Right lobe of liver (tissue), 6 donors: Measurements from ENCODE around the gene TBC1D1. TPM values are rescaled to one million over a fixed set of nuclear protein-coding genes. Genes with fewer than 3 reads are reported as not detected.

ENCODE experiments used
- ATAC-seq, 4 donors: fragments of 200-7000 bp; cut with Tn5 transposase; one replicate each; pipeline ENCODE4 v1.9.1; 2020; ENCODE audit warnings: mild to moderate bottlenecking in 4 of 4, moderate library complexity in 4 of 4
- DNase-seq, 3 donors: peaks; one replicate each; pipeline ENCODE4 v3.0.0-alpha.2; 2020
- H3K27ac ChIP-seq, 3 donors: fragments of 200-600 bp; one replicate each; pipeline ENCODE4 v1.8.0; 2022
- H3K27me3 ChIP-seq, 2 donors: fragments of 200-600 bp; one replicate each; pipeline ENCODE4 v1.8.0; 2022
- H3K36me3 ChIP-seq, 4 donors: fragments of 200-600 bp; sonication (generic) in 1 of 4; one replicate each; pipeline versions ENCODE4 v1.5.1 to v1.8.0; 2017 to 2022; ENCODE audit warnings: control low read depth in 1 of 4
- H3K4me1 ChIP-seq, 4 donors: fragments of 200-600 bp; sonication (generic) in 1 of 4; one replicate each; pipeline versions ENCODE4 v1.5.1 to v1.8.0; 2017 to 2022; ENCODE audit warnings: control low read depth in 1 of 4
- H3K4me3 ChIP-seq, 3 donors: fragments of 200-600 bp; one replicate each; pipeline ENCODE4 v1.8.0; 2022
- H3K9me3 ChIP-seq, 4 donors: fragments of 200-600 bp; sonication (generic) in 1 of 4; one replicate each; pipeline versions ENCODE4 v1.5.1 to v1.8.0; 2017 to 2022; ENCODE audit warnings: control low read depth in 1 of 4
- CTCF ChIP-seq, 4 donors: fragments of 200-600 bp in 3 of 4; fragments of 450-650 bp in 1 of 4; IDR thresholded peaks; one replicate each; pipeline versions ENCODE4 v1.5.1 to v1.8.0; 2016 to 2022; ENCODE audit warnings: antibody characterized with exemption in 4 of 4, mild to moderate bottlenecking in 2 of 4
- POLR2A ChIP-seq: fragments of 450-650 bp; IDR thresholded peaks from one replicate; pipeline ENCODE4 v1.6.1; 2017; ENCODE audit warnings: antibody characterized with exemption, mild to moderate bottlenecking
- WGBS: methylation state at CpG from one replicate; pipeline ENCODE4 v1.1.6; 2018; ENCODE audit warnings: low coverage, low lambda C conversion rate; ENCODE audit not compliant: insufficient coverage; ENCODE audit errors: missing lambda C conversion rate; 5-methylcytosine and 5-hydroxymethylcytosine counted together
- intact Hi-C, 2 donors: fragments of 100-400 bp; cut with DNase I; formaldehyde crosslinking; loops; one replicate each; pipeline versions ENCODE4 v1.11.2 to v1.14.1; 2022
- total RNA-seq, 6 experiments: library from RNA; depleted of rRNA in 2 of 6; stranded (reverse); fragments of >200 nt in 2 of 6; fragmentation: NEBNext Ultra II Directional in 3 of 6; extraction: Animal tissue kit (Norgen Biotek cat#: 25700) in 3 of 6; gene quantifications; one replicate each; pipeline versions ENCODE4 v1.1.0 to v1.2.4, GENCODE V29; 2016 to 2023
- donor health status: DM: no; HTN: yes; CAD: no.
- donor health status: DM: no; HTN: no; CAD: no.
- donor health status: DM: no; HTN: no; CAD: no.
- donor health status: DM: no; HTN: yes; CAD: no.
- donor health status: DM: no; HTN: yes; CAD: no.

Gene TBC1D1
- total RNA-seq, 6 experiments from 2014 or later, result 21.2 to 67.5 (median 35.8) TPM

DNA sequence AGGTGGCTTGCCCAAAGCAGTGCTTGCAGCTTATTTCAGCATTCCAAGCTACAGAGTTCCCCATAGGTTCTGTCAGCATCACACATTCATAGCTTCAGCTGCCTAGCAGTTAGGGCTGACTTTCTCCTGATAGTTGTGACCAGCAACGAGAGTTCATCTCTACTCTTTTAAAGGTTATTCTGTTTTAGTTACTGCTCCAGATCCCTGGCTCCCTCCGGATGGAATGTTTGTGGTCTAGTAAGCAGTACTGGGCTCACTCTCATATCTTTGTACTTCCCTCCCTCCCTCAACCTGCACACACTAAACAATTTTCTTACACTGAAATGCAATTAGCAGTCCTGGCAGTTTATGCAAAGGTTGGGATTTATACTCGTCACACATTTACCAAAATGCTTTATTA is 113.2 kb downstream of the TBC1D1 start:
- H3K27me3 ChIP-seq, result no peaks in the 10 kb centered on the region
- H3K36me3 ChIP-seq, result no peaks in the 10 kb centered on the region
- no peak overlapping the region for H3K4me3 ChIP-seq
- no peak overlapping the region for H3K27ac ChIP-seq
- TF ChIP-seq POLR2A (no peak), CTCF (IDR thresholded peaks at IDR 0.05) (no peak)
- no peak for ATAC-seq
- H3K9me3 ChIP-seq, result no peaks in the 10 kb centered on the region
- H3K4me1 ChIP-seq, result no peaks in the 10 kb centered on the region
- intact Hi-C loops, result no loop called here
- DNase-seq, result no peak
- 49% methylated on average over 3 of the region's 3 CpGs for WGBS

DNA sequence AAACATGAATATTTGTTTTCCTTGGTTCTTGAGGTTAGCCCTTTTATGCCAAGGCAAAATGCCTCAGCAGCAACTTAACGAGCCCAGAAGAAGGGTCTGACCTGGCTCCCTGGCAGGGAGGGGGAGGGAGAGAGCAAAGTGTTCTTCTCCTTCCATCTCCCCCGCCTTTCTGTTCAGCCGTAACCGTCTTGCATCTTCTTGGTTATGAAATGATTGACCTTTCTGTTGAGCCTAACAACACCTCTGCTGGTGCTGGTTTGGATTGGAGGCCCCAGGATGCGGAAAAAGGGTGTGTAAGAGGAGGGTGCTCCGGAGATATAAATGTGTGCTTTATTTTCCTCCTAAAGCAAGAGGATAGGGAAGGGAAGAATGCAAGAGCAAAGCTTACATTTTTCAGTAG is 114.0 kb downstream of the TBC1D1 start:
- DNase-seq (no peak), ATAC-seq (no peak)
- Histone ChIP-seq H3K4me3 (no peak overlapping the region), H3K4me1 (no peaks in the 10 kb centered on the region), H3K27me3 (no peaks in the 10 kb centered on the region), H3K9me3 (no peaks in the 10 kb centered on the region), H3K36me3 (no peaks in the 10 kb centered on the region), H3K27ac (no peak overlapping the region)
- intact Hi-C loops, result no loop called here
- 66% methylated on average over 6 of the region's 6 CpGs for WGBS
- TF ChIP-seq CTCF (IDR thresholded peaks at IDR 0.05), result no peak
- TF ChIP-seq POLR2A, result no peak

GRCh38 chr4:38005637-38006036 is 114.8 kb downstream of the TBC1D1 start:
- no peak overlapping the region for H3K27ac ChIP-seq
- no peaks in the 10 kb centered on the region for H3K27me3 ChIP-seq
- H3K36me3 ChIP-seq, result no peaks in the 10 kb centered on the region
- no peak for TF ChIP-seq CTCF (IDR thresholded peaks at IDR 0.05)
- no peak for TF ChIP-seq POLR2A
- ATAC-seq (no peak), DNase-seq (no peak)
- no peaks in the 10 kb centered on the region for H3K9me3 ChIP-seq
- H3K4me3 ChIP-seq, result no peak overlapping the region
- H3K4me1 ChIP-seq, result no peaks in the 10 kb centered on the region
- intact Hi-C loops, result no loop called here
- WGBS, result 91% methylated on average over 3 of the region's 3 CpGs

DNA sequence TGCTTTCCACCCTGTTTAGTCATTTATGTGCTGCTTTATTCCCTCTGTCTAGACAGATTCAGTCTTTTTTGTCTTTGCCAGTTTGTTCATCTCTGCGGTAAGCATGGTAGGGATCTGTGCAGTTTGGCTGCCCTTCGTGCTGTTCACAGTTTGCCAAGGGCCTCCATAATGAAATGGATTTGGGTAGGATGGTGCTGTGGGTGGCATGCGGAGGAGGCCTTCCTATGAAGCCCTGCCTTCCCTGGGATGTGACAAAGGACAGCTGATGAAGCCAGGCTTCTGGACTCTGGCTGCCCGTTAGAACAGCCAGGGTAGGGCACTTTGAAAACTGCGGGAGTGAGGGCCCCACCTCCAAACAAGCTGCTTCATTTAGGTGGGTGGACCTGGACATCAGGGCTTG is 116.8 kb downstream of the TBC1D1 start:
- Histone ChIP-seq H3K27me3 (no peaks in the 10 kb centered on the region), H3K9me3 (no peaks in the 10 kb centered on the region), H3K4me3 (no peak overlapping the region), H3K4me1 (no peaks in the 10 kb centered on the region), H3K27ac (no peak overlapping the region), H3K36me3 (no peaks in the 10 kb centered on the region)
- DNase-seq (no peak), ATAC-seq (no peak)
- TF ChIP-seq POLR2A (no peak), CTCF (IDR thresholded peaks at IDR 0.05) (no peak)
- intact Hi-C loops, result no loop called here
- WGBS, result 73% methylated on average over 4 of the region's 5 CpGs

DNA sequence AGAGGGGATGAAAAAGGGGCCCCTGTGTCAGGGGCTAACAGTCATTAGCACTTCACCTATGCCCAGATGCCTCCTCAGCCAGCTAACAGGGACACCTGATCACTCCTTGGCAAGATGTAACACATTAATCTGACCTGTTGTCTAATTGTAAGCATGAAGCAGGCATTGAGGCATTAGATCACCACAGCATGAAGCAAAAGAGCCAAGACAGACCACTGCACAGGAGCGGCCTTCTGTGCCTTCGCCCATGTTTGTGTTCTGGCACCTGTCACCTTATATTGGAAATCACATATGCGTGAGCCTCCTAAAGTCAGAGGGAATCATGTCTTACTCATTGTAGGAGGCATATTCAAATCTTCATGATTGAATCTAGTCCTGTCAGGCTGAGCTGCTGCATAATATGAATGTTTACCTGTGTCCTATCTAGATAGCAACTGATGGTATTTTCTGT is 117.7 kb downstream of the TBC1D1 start:
- 100% methylated on average over 3 of the region's 3 CpGs for WGBS
- DNase-seq, result no peak
- intact Hi-C loops, result no loop called here
- TF ChIP-seq CTCF (IDR thresholded peaks at IDR 0.05) (no peak), POLR2A (no peak)
- Histone ChIP-seq H3K4me3 (no peak overlapping the region), H3K27me3 (no peaks in the 10 kb centered on the region), H3K36me3 (no peaks in the 10 kb centered on the region), H3K27ac (no peak overlapping the region), H3K9me3 (no peaks in the 10 kb centered on the region), H3K4me1 (no peaks in the 10 kb centered on the region)
- no peak for ATAC-seq
